ENCODE measurements around the gene ATXN2. TPM values are rescaled to one million over a fixed set of nuclear protein-coding genes. Genes with fewer than 3 reads are reported as not detected.

The ATXN2 gene
- polyA plus RNA-seq, 1 donor = 50.2 TPM

- DNase-seq (ENCODE audit: low read depth) = no peak
Measured at GRCh38 chr12:111437816-111438454, 161.2 kb downstream of the ATXN2 start.

DNA sequence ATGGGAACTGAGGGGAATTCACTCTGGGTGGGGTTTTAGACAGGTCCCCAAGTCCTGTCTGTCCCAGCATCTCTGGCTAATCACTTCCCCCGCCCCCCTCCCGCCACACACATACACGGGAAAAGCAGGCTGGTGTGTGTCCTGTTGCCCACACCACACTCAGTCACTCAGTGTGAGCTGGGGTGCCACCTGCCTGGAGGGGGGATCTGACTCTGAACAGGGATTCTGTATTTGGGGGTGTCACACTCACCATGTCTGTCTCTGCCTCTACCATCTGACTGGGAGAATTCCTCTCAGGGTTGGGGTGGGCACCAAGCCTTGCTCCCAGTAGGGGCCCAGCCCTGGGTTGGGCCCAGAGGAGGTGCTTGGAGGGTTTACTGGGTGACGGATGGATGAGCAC, 162.3 kb downstream of the ATXN2 start:
- no peak for DNase-seq (ENCODE audit: low read depth)

DNA sequence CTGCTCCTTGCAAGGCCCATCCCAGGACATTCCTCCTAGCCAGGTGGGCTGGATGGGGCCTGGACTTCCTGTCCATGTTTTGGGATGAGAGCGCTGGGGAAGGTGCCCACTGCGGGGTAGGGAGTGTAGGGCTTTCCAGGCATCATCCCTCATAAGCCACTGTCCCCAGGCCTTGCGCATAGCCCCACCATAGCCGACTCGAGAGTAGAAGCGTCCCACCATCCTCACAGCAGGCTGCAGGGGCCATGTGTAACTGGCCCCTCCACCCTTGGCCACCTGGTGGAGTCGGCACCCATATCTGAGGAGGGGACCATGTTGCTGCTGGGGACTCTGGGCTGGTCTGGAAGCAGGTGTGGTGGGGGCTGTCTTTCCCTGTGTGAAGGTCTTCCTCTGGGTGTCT, 162.8 kb downstream of the ATXN2 start:
- no peak for DNase-seq (ENCODE audit: low read depth)

DNA sequence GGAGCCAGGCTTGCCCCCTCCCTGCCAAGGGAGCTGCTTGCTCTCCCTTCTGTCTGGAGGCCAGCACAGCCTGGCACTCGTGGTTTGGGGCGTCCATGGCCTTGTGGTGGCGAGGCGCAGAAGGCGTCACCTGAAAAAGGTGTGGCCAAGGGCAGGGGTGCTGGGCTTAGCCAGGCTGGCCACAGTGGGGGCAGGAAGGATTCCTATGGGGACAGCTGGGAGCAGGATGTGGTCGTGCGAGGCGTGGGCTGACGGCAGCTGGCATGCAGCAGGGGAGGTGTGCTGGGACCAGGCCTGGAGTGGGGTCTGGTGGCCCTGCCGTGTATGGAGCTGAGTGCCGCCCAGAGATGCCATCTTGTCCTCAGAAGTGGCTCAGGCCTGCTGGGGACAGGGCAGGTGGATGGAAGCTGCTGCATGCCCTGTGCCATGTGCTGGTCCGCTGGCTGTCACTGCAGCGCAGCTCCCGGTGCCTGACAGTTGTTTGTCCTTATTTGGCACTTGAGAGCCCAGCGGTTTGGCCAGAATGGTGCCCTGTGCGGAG, 163.4 kb downstream of the ATXN2 start:
- no peak for DNase-seq (ENCODE audit: low read depth)

DNA sequence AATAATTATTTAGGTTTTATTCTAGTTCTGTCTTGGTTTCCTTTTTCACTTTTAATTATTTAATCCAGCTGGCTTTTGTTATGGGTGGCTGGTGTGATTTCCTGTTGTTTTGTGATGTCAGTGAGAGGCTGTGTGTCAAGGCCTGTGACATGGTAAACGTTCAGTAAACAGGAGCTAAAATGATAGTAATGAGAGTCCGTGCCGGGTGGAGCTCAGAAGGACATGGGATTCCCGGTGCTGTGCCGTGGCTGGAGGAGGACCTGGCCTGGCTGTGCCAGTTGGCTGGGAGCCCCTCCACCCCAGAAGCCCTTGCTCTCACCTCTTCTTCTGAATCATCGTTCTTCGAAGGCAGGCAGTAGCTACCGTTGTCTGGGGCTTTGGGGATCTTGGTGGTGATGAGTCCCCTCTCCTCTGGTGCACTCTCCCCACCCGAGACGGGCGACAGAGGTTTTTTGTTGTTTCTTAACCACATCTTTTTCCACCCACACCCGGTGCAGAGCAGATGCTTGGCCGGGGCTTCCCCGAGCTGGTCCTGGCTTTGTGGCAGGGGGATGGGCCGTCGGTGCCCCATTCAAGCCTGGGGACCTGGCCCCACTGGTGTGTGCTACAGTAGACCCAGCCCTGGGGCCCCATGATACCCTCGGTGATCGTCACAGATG, 164.3 kb downstream of the ATXN2 start:
- no peak for DNase-seq (ENCODE audit: low read depth)

- DNase-seq (ENCODE audit: low read depth) = no peak
Measured at GRCh38 chr12:111434049-111434448, 165.1 kb downstream of the ATXN2 start.

DNA sequence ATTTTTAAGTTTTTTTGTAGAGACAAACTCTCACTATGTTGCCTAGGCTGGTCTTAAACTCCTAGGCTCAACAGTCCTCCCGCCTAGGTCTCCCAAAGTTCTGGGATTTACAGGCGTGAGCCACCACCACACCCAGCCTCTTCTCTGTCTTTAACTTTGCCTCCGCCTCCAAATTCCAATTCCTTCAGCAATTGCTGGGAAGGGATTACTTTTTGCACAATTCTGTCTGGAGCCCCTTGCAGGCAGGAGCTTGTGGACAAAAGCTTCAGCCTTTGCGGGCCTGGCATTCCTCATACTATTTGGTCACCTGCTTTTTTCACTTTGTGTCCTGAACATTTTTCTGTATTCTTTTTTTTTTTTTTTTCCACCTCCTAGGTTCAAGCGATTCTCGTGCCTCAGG, 167.3 kb downstream of the ATXN2 start:
- DNase-seq (ENCODE audit: low read depth) = no peak

- DNase-seq (ENCODE audit: low read depth) = no peak
Measured at GRCh38 chr12:111430433-111431353, 168.4 kb downstream of the ATXN2 start.

DNA sequence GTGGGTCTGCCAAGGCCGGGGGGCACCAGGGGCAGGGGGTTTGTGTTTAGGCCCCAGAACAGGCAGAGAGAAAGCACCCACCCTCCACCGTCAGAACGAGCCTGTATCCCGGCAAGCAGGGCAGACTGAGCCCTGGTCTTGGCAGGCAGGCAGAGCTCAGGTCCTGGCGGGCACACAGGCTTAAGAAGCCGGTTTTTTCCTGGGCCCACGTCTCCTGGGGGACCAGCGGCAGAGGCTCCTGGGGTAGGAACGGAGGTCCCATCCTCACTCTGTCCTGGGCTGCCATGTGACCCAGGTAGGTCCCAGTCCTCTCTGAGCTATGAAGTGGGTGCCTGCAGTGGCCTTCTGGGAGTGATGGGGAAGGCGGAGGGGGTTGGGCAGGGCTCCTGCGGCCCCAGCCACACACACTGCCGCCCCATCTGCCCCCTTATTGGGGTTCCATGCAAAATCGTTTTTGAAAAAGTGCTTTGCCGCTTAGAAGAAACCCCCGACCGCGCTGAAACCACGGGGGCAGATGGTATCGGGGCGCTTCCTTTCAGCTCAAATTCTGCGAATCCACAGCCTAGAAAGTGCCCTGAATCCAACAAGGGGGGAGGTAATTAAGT, 169.2 kb downstream of the ATXN2 start:
- DNase-seq (ENCODE audit: low read depth) = no peak

GRCh38 chr12:111428728-111429175, 170.4 kb downstream of the ATXN2 start:
- DNase-seq (ENCODE audit: low read depth) = no peak

DNA sequence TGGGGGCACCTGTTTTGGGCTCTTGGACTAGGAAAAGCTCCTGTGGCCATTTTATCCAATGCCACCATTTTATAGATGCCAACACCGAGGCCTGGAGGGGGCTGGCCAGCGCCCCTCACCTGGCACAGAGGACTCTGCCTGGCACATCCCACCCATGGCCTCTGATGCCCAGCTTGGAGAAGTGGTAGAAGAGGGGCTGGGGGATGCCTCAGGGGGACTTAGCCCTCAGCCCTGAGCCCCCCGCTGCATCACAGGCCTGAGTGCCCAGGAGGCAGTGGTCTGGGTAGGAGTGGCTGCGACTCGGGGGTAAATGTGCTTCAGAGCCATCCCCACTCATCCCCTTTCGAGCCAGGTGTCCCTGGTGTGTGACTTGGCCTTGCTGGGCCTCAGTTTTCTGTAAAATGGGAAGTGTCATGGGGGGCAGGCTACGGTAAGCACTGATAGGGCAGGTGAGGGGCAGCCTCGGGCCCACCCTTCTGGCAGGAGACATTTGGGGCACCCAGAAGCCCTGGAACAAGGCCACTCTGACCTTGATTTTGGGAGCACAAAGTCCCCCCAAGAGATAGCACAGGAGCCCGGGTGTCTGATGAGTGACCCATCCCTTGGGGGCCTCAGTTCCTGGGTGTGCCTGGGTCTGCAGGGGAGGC, 170.9 kb downstream of the ATXN2 start:
- no peak for DNase-seq (ENCODE audit: low read depth)

DNA sequence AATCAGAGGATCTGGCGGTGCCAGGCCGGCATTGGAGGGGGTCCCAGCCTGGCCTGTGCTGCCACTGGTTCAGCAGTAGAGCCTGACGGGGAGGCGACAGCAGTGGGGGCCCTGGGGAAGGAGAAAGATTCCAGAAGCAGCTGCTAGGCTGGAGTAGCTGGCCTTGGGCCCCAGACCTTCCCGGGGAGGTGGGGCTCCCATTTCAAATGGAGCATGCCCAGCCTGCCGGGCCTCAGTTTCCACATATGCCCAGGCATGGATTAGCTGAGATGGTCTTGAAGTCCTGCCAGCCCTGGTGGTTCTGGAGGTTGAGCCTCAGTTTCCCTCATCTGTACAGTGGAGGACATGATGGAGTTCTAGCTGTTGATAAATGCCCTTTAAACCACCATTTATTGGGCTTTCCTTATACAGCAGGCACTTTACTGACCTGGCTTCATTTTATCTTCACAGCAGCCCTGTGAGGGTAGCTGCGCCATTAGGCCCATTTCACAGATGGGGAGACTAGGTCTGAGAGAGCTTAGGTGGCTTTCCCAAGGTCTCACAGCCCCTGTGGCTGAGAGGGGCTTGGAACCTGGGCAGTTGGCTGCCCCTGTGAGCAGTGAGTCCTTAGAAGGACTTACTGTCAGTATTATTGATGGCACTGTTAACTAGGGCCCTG, 171.6 kb downstream of the ATXN2 start:
- no peak for DNase-seq (ENCODE audit: low read depth)

GRCh38 chr12:111426344-111427185, 172.6 kb downstream of the ATXN2 start:
- DNase-seq (ENCODE audit: low read depth) = no peak

GRCh38 chr12:111425655-111426054, 173.5 kb downstream of the ATXN2 start:
- DNase-seq (ENCODE audit: low read depth) = no peak

GRCh38 chr12:111424793-111425251, 174.3 kb downstream of the ATXN2 start:
- DNase-seq (ENCODE audit: low read depth) = no peak

DNA sequence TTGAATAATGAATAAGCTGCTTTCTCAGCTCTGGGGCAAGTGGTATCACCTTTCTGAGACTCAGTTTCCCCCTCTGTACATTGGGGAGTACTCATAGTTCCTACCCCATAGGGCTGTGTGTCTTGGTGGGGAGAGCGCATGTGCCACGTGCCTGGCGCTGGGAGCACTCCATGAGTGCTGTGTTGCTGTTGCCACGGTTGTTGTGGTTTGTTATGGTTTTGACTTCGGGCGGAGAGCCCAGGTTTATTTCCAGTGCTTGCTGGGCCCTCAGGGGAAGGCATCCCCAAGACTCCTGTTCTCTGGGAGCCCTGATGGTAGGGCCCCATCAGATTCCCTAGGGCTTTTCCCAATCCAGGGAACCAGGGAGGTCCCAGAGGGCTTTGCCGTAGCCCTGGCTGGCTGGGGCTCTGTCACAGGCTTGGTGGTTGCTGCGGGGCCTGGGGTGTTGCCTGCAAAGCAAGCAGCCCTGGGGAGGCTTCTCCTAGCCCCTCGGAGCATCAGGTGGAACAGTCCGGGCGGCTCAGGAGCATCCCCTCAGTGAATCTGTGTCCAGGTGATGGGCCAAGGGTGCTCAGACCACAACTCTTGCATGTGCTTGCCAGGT, 174.8 kb downstream of the ATXN2 start:
- no peak for DNase-seq (ENCODE audit: low read depth)

GRCh38 chr12:111420494-111420893, 178.6 kb downstream of the ATXN2 start:
- no peak for DNase-seq (ENCODE audit: low read depth)

GRCh38 chr12:111419784-111420183, 179.3 kb downstream of the ATXN2 start:
- no peak for DNase-seq (ENCODE audit: low read depth)

DNA sequence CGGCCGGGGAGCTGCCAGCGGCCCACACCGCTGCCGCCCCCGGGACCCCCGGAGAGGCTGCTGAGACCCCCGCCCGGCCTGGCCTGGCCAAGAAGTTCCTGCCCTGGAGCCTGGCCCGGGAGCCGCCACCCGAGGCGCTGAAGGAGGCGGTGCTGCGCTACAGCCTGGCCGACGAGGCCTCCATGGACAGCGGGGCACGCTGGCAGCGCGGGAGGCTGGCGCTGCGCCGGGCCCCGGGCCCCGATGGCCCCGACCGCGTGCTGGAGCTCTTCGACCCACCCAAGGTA, 180.6 kb downstream of the ATXN2 start:
- no peak for DNase-seq (ENCODE audit: low read depth)

Measured in forelimb muscle (tissue), 1 donor.